PFSK-1 (cell line): ENCODE results near the gene GPR87.

Experiments used
- FOXP2 ChIP-seq: optimal IDR thresholded peaks from 2 replicates; pipeline ENCODE3; 2011; ENCODE audit warnings: borderline replicate concordance, control low read depth, inconsistent platforms; ENCODE audit not compliant: insufficient read depth; ENCODE audit errors: extremely low read length, extremely low read depth
- POLR2AphosphoS5 ChIP-seq: IDR thresholded peaks from 2 replicates; pipeline ENCODE4 v1.6.1; 2012; ENCODE audit warnings: low read depth, mild to moderate bottlenecking, control low read depth, low read length, moderate library complexity
- SIN3A ChIP-seq: IDR thresholded peaks from 2 replicates; pipeline ENCODE4 v1.6.1; 2012; ENCODE audit warnings: mild to moderate bottlenecking, low read length, moderate library complexity, borderline replicate concordance; ENCODE audit not compliant: insufficient read depth
- TAF1 ChIP-seq: IDR thresholded peaks from 2 replicates; pipeline ENCODE4 v1.6.1; 2012; ENCODE audit warnings: low read length, control low read depth, borderline replicate concordance; ENCODE audit not compliant: insufficient read depth
- TF ChIP-seq, protein P1 (sequence below), 2 experiments: IDR thresholded peaks; 2 replicates each; pipeline versions ENCODE4 v1.6.1 to v1.8.0; 2011 to 2012; ENCODE audit warnings: low read depth in 2 of 2, low read length in 2 of 2, control low read depth in 1 of 2, inconsistent platforms in 1 of 2, mild to moderate bottlenecking in 1 of 2, moderate library complexity in 1 of 2; ENCODE audit not compliant: insufficient read depth in 1 of 2

The GPR87 gene

DNA sequence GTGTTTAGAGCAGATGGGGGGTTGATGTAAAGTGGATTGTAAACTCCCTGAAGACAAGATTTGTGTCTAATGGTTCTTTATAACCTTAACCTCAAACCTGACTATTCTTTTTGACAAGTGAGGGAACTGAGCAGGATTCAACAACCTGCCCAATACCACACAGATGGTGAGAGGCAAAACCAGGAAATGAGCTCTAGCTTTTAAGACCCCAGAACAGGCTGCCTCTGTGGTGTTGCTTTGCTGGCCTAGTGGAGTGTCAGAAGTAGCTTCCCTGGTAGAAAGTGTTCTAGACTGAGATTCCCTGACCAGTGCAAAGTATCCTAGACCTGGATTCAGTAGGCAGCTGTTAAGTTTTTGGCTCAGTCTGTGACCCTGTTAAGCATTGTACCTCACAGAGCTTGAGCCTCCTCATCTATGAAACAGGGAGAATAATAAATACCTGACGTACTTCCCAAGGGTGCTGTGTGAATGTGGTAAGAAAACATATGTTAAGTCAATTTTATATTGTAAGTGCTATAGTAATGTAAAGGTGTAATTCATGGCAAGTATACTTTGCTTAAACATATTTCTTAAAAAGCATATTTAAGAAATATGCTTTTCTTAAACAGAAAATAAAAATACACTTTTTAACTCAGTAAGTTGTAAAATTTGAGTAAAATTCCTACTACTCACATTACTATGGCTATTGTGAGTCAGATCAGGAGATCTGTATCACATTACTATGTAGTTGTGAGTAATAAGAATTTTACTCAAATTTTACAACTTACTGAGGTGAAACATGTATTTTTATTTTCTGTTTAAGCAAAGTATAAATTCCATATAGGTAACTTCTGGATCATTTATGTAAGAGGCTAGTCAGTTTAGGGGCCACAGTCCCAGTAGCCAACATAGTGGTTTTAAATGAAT lies 8.8 kb downstream of the GPR87 start:
- no peak for TF ChIP-seq SIN3A
- TF ChIP-seq FOXP2 = no peak
- no peak for TF ChIP-seq POLR2AphosphoS5
- TF ChIP-seq, protein P1, sequence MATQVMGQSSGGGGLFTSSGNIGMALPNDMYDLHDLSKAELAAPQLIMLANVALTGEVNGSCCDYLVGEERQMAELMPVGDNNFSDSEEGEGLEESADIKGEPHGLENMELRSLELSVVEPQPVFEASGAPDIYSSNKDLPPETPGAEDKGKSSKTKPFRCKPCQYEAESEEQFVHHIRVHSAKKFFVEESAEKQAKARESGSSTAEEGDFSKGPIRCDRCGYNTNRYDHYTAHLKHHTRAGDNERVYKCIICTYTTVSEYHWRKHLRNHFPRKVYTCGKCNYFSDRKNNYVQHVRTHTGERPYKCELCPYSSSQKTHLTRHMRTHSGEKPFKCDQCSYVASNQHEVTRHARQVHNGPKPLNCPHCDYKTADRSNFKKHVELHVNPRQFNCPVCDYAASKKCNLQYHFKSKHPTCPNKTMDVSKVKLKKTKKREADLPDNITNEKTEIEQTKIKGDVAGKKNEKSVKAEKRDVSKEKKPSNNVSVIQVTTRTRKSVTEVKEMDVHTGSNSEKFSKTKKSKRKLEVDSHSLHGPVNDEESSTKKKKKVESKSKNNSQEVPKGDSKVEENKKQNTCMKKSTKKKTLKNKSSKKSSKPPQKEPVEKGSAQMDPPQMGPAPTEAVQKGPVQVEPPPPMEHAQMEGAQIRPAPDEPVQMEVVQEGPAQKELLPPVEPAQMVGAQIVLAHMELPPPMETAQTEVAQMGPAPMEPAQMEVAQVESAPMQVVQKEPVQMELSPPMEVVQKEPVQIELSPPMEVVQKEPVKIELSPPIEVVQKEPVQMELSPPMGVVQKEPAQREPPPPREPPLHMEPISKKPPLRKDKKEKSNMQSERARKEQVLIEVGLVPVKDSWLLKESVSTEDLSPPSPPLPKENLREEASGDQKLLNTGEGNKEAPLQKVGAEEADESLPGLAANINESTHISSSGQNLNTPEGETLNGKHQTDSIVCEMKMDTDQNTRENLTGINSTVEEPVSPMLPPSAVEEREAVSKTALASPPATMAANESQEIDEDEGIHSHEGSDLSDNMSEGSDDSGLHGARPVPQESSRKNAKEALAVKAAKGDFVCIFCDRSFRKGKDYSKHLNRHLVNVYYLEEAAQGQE (IDR thresholded peaks at IDR 0.05; ENCODE audit: insufficient read depth in 1 of 2, low read depth in 2 of 2, low read length in 2 of 2) = no peak
- TF ChIP-seq TAF1 = no peak

DNA sequence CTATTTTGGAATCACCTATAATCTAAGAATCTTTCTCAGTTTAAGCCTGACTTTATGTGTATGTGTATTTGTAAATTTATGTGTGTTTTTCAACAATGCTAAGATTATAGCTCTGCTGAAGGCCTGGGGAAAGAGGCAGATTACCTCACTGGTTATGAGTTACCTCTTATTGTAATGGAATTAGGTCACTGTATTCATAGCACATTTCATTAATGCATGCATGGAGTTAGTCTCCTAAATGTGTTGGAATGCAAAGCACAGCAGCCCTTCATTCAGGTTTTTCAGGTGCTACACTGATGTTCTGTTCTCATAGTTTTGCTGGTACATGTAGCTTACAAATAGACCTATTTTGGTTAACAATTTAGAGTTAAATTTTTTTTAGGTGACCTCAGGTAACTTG lies 9.5 kb downstream of the GPR87 start:
- TF ChIP-seq TAF1 (no peak), POLR2AphosphoS5 (no peak), FOXP2 (no peak), SIN3A (no peak)
- TF ChIP-seq, protein P1 (IDR thresholded peaks at IDR 0.05; ENCODE audit: insufficient read depth in 1 of 2, low read depth in 2 of 2, low read length in 2 of 2) = no peak

DNA sequence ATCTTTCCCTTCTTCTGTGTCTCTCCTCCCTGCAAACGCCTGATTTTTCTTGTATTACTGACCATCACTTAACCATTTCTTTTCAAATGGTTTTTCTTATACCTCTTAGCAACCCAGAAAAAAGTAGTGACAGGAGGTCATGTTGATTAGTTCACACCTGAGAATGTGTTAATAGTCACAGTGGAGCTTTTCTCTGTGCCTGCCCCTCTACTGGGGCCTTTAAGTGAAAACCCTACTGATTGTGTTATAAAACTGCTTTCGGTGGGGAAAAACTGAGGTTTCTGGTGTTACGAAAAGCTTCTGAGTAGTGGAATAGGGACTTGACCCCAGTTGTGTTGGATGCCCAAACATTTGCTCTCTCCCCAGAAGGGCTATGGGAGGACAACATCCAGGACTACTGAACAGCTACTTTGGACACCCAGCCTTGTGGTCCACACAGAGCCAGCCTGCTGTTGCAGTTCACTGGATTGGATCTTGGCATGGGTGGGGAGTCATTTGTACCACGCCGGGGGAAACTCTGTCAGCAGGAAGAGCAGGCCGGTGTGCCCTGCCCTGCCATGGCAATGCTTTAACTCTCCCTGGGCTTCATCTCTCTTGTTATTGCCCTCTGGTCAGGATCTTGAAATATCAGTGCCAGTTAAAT lies 10.3 kb downstream of the GPR87 start:
- TF ChIP-seq SIN3A (no peak), FOXP2 (no peak), POLR2AphosphoS5 (no peak), TAF1 (no peak)
- TF ChIP-seq, protein P1 (IDR thresholded peaks at IDR 0.05; ENCODE audit: insufficient read depth in 1 of 2, low read depth in 2 of 2, low read length in 2 of 2) = no peak

DNA sequence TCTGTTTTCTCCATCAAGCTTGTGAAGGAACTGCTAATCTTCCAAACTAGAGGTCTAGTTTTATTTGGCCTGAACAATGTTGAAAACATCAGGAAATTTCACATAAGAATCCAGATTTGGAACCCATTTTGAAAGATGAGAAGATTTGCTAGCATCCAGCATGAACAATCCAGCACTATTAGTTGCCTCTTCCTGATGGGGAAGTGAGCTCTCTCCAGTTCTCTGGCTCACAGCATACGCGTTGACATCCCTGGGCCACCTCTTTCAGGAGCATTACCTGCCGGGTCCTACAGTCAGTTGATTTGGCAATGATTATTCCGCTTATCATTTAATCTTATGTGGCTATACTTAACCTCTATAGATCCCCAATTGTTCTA lies 10.9 kb downstream of the GPR87 start:
- no peak for TF ChIP-seq FOXP2
- TF ChIP-seq TAF1 = no peak
- TF ChIP-seq, protein P1 (IDR thresholded peaks at IDR 0.05; ENCODE audit: insufficient read depth in 1 of 2, low read depth in 2 of 2, low read length in 2 of 2) = no peak
- TF ChIP-seq SIN3A = no peak
- TF ChIP-seq POLR2AphosphoS5 = no peak
